Choroid plexus epithelial cell (primary cell): ENCODE results near the gene CES2.
"Not testable (repeated sequence)": the region's sequence is repeated elsewhere in the genome, so short reads cannot be mapped to it uniquely, and the experiment has no call there.

Source experiments
- DNase-seq: peaks from one replicate; pipeline ENCODE4 v3.0.0-alpha.2; 2010; ENCODE audit warnings: low read depth
- H3K4me3 ChIP-seq: 2 replicates; pipeline ENCODE4 v1.5.1; 2011; ENCODE audit warnings: low read depth, mild to moderate bottlenecking, control low read depth, low read length, moderate library complexity
- CTCF ChIP-seq: conservative IDR thresholded peaks from 2 replicates; pipeline ENCODE4 v1.5.1; 2011; ENCODE audit warnings: low read depth, mild to moderate bottlenecking, control low read depth, inconsistent platforms, low read length, moderate library complexity

CES2 gene

GRCh38 chr16:66961065-66961744 is 25.9 kb downstream of the CES2 start, which contains the start of gene CES3:
TSS of gene CES3 (plus strand) at chr16:66961266. CDS start at chr16:66961308, 42 bp downstream.
- H3K4me3 ChIP-seq = no peak within 1 kb of the TSS
- TF ChIP-seq CTCF = peak; percentile 90
- peak; percentile 84 for DNase-seq

GRCh38 chr16:66961914-66962313 is 26.6 kb downstream of the CES2 start:
- DNase-seq = no peak
- H3K4me3 ChIP-seq = no peak overlapping the region
- no peak for TF ChIP-seq CTCF

- DNase-seq = no peak
- TF ChIP-seq CTCF = no peak
- H3K4me3 ChIP-seq = no peak overlapping the region
Measured at GRCh38 chr16:66964049-66964448, 28.7 kb downstream of the CES2 start.

- no peak for DNase-seq
- H3K4me3 ChIP-seq = no peak overlapping the region
- no peak for TF ChIP-seq CTCF
Measured at GRCh38 chr16:66968847-66969246, 33.5 kb downstream of the CES2 start.

GRCh38 chr16:66970775-66971720 is 35.7 kb downstream of the CES2 start:
- no peak for TF ChIP-seq CTCF
- no peak overlapping the region for H3K4me3 ChIP-seq
- DNase-seq = peak; percentile 67

- no peak for TF ChIP-seq CTCF
- no peak overlapping the region for H3K4me3 ChIP-seq
- no peak for DNase-seq
Measured at GRCh38 chr16:66972983-66973382, 37.7 kb downstream of the CES2 start.

GRCh38 chr16:66973716-66974115 is 38.4 kb downstream of the CES2 start:
- DNase-seq = no peak
- TF ChIP-seq CTCF = no peak

GRCh38 chr16:66974156-66974931 is 39.0 kb downstream of the CES2 start:
- not testable (repeated sequence) for H3K4me3 ChIP-seq, DNase-seq

More at GRCh38 chr16:66973716-66974115, 38.4 kb downstream of the CES2 start:
- no peak overlapping the region for H3K4me3 ChIP-seq

GRCh38 chr16:66974932-66975246 is 39.6 kb downstream of the CES2 start:
- DNase-seq, H3K4me3 ChIP-seq: not testable (repeated sequence)
